Umbilical cord (tissue), 2 donors: ENCODE results near the gene WASHC4. TPM values are rescaled to one million over a fixed set of nuclear protein-coding genes. Genes with fewer than 3 reads are reported as not detected.
"Not testable (repeated sequence)": the region's sequence is repeated elsewhere in the genome, so short reads cannot be mapped to it uniquely, and the experiment has no call there.

Source experiments
- DNase-seq: peaks from one replicate; pipeline ENCODE4 v3.0.0-alpha.2; 2015; ENCODE audit warnings: low spot score
- total RNA-seq: library from RNA; depleted of rRNA; stranded (reverse); fragments of >200 nt; gene quantifications from one replicate; pipeline ENCODE4 v1.2.3, GENCODE V29; 2014; ENCODE audit warnings: low replicate concordance; ENCODE audit not compliant: insufficient read depth

The WASHC4 gene
- total RNA-seq, 1 donor from 2014 or later, result 174 TPM

DNA sequence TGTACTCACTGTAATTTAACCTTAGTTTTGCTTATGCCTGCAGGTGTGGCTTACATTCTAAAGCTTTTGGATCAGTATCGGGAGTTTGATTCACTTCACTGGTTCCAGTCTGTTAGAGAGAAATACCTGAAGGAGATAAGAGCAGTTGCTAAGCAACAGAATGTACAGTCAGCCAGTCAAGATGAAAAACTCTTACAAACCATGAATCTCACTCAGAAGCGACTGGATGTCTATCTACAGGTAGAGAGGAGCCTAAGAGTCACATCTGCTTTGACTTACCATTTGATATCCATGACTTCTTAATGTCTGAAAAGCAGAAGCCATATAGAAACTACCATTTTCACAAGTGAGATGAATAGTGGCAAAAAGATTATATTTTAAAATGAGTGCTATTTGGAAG is 56.5 kb downstream of the WASHC4 start:
- DNase-seq, result no peak

DNA sequence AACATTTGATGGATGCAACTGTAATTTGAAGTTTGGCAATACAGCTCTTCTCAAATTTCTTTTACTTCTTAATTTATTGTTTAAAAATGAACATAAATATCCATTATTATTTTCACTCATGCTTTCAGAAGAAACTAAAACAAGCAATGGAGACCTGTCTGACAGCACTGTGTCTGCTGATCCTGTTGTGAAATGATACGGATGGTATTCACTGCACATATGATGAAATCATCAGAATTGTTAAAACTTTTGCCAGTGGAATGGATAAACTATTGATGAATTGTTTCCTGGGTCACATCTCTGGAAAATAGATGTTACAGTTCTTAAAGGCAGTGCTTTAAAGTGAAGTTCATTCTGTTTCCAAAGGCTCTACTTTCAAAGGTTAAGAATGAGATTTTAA is 59.2 kb downstream of the WASHC4 start:
- DNase-seq, result no peak

DNA sequence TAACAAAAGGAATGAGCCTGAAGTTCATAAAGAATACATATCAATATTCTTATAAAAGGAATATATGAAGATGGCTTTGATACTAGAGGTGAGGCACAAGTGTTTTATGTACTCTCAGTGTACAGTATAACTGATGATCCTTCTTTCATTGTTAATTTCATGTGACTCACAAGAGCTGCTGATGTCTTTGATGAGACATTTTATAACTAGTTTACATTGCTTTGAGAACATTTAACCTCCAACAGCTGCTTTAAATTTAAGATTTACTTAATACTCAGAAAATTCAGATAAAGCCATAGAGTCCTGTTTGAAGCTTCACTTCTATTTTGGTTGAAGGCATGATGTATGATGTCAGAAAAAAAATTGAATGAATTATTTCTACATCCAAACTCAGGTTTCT is 59.8 kb downstream of the WASHC4 start:
- no peak for DNase-seq

DNA sequence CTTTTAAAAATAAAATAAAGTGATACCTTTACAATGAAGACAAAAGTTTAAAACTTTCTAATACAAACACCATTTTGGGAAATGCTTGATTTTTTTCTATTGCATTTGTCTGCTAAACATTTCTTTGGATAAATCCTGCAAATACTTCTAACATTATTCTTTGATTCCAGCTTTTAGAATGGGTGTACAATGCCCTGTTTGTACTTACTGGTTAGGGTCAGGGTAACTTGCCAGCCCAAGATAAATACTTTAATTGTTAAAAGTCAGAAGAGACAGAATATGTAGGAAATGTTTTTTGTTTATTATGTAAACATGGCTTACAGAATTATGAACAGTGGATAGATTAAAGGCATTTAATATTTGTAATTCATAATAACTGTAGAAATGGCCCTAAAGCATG is 60.5 kb downstream of the WASHC4 start:
- DNase-seq, result no peak

DNA sequence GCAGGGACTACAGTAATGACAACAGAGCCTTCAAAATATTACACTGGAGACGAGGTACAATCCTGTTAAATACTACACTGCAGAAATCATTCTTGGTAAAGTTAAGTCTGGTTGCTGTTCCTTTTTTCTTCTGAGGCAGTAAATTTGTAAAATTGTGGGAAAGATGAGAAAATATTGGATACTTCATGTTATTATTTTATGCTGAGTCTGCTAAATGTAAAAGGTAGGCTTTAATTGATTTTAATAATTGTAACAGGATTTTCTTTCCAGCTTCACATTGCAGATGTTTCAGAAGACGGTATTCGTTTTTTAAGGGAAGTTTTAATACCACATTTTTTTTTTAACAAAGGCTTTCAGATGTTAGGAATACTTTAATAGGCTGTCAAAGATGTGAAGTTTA is 62.6 kb downstream of the WASHC4 start:
- DNase-seq, result no peak

DNA sequence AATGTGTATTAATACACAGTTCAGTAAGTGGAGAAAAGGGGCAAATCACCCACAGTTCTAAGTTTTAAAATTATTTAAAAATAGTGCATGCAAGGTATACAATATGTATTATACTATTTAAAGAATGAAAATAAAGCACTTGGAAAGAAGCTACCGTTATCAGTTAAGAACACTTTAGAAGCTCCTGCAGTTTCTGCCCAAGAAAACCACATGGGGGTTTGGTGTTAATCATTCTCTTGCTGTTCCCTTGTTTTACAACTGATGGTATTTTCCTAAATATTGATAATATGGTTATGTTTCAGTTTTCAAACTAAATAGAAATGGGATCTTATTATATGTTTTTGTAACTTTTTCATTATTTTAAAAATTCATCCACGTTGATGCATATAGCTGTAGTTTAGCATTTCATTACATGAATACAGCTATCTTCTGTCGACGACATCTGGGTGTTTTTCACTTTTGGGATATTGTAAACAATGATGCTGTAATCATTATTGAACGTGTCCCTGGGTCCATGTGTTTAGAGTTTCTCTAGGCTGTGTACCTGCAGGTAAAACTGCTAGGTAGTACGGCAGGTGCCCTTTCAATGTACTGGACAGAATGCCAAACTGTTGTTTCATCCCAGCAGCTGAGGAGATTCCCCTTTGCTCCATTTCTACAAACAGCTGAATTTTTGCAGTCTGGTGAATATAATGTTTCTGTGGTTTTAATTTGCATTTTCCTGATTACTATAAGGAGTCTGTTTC is 64.3 kb downstream of the WASHC4 start:
- no peak for DNase-seq

DNA sequence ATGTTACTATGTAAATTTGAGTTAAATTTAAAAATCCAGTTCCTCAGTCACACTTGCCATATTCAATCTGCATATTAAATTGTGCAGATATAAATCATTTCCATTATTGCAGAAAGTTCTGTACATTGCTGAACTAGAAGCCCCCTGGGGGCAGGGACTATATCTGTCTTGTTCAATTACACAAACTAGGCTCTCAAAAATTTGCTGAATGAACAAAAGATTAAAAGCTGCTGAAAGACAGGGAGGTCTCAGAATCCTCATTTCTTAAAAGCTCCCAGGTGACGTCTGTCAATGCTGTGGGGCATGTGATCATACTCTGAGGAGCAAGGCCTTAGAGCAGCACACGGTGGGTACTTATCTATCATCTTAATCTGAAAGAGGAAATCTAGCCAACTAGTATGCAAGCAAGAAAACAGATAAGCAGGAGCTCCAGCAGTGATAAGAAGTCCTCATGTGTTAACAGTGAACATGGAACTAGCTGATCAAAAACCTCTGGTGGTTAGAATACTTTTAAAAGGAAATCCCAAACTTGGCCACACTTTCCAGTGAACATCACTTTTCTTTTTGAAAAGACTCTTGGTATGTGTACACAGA is 68.0 kb downstream of the WASHC4 start:
- no peak for DNase-seq

DNA sequence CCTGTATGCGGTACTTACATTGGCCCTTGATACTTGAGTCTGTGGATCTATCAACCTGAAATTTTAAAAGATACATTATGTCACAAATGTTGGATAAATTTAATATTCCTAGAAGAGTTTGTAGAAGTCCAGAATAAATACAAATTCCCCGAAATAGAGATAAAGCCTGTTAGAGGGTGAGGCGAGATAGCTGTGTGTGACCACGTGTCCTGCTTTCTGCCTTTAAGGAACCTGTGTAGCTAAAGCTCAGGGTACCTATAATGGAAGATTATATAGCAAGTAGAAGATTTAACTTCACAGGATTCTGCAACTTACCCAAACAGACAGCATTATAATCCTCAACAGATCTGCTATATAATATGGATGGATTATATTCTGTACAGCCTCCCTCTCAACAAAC is 69.7 kb downstream of the WASHC4 start:
- DNase-seq, result no peak

DNA sequence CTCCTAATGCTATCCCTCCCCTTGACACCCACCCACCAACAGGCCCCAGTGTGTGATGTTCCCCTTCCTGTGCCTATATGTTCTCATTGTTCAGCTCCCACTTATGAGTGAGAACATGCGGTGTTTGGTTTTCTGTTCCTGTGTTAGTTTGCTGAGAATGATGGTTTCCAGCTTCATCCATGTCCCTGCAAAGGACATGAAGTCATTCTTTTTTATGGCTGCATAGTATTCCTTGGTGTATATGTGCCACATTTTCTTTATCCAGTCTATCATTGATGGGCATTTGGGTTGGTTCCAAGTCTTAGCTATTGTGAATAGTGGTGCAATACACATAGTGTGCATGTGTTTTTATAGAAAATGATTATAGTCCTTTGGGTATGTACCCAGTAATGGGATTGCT is 71.6 kb downstream of the WASHC4 start:
- not testable (repeated sequence) for DNase-seq

DNA sequence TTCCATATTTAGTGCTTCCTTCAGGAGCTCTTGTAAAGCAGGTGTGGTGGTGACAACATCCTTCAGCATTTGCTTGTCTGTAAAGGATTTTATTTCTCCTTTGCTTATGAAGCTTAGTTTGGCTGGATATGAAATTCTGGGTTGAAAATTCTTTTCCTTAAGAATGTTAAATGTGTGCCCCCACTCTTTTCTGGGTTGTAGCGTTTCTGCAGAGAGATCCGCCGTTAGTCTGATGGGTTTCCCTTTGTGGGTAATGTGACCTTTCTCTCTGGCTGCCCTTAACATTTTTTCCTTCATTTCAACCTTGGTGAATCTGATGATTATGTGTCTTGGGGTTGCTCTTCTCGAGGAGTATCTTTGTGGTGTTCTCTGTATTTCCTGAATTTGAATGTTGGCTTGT is 75.9 kb downstream of the WASHC4 start:
- not testable (repeated sequence) for DNase-seq

DNA sequence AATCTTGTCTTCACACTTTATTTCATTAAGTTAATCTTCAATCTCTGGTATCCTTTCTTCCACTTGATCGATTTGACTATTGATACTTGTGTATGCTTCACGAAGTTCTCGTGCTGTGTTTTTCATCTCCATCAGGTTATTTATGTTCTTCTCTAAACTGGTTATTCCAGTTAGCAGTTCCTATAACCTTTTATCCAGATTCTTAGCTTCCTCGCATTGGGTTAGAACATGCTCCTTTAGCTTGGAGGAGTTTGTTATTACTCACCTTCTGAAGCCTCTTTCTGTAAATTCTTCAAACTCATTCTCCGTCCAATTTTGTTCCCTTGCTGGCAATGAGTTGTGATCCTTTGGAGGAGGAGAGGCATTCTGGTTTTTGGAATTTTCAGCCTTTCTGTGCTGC is 76.4 kb downstream of the WASHC4 start:
- DNase-seq, result not testable (repeated sequence)

DNA sequence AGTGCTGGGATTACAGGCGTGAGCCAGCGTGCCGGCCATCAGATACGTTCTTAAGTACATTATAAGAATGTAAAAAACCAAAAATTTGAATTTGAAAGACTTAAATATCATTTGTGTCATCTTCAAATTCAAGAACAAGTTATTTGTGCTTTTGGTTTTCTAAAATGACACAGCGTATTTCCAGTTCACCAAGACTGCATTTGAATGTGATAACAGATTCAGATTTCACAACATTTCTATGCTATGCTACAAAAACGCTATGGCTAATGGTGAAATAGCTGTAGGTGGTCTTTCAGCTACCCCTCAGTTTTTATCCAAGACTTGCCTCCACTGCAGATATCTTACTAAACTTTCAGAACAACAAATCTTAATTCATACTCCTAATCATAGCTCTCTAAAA is 81.8 kb downstream of the WASHC4 start:
- no peak for DNase-seq

DNA sequence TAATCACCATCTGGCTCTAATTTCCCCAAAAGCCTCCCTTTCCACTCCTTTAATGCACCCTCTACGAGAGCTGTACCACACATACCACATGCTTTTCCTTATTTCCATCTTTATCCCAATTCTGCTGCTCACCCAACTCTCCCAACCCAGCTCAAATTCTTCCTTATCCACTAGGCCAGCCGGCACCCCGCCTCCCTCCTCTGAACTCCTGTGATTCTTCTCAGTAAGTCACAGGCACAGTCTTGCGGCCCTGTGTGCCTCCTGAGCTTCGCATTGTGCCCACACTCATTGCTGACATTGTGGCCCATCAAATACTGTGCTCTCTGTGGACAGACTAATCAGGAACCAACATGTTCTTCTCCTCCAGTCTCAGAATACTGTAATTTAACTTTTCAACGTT is 83.0 kb downstream of the WASHC4 start:
- DNase-seq, result no peak

DNA sequence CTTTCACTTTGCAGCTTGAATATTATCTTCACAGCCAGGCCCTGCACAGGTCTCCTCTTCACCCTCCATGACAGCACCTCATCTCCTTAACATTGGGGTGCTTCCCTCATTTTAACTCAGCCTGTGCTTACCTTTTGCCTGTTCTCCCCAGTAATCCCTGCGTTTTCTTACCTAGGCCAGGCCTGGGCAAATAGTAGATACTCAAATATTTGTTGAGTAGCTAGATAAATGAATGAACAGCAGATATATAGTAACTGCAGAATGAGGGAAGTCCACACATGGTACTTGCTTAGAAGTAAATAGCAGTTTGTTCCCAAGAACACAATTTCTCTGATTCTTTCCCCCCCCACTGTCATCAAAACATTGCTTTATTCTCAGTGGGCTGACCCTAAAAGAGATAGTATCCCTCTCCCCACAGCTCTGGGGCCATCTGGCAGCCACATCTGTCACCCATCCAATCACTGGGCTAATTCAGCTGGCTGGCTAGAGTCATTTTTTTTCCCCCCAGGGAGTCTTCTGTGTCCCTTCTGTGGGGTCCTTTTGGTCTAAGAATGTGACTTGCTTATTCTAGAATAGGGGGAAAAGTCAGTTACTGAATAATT is 85.2 kb downstream of the WASHC4 start:
- no peak for DNase-seq

DNA sequence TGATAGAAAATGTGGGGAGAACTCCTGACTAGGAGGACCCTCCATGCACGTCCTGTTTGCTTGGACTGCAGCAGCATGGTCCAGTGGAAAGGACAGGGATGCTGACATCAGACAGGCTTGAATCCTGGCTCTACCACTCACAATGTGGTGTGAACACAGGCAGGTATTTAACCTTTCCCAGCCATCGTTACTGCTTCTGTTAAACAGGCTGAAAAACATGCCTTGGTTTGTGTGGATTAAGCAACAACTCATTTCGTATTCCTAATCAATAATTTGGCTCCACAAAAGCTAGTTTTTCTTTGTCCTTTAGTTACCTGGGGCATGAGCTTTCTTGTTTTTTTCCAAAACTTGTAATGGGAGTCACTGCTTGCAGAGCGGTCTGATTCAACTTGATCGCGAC is 87.4 kb downstream of the WASHC4 start:
- no peak for DNase-seq

DNA sequence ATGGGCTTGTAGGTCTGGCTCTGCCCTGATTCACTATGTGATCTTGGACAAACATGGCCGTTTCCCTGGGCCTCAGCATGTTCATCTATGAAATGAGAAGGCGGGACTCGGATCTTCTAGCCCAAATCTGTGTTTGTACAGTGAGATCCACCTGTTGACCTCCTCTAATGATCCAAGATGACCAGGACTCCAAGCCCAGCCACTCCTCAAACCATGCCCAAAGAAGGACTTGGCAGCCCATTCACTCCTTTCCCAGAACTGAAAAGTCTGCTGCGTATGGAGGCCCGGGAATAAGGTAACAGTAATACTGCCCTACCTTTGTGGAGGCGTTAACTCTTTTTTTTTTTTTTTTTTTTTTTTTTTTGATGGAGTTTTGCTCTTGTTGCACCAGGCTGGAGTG is 88.6 kb downstream of the WASHC4 start:
- DNase-seq, result no peak

DNA sequence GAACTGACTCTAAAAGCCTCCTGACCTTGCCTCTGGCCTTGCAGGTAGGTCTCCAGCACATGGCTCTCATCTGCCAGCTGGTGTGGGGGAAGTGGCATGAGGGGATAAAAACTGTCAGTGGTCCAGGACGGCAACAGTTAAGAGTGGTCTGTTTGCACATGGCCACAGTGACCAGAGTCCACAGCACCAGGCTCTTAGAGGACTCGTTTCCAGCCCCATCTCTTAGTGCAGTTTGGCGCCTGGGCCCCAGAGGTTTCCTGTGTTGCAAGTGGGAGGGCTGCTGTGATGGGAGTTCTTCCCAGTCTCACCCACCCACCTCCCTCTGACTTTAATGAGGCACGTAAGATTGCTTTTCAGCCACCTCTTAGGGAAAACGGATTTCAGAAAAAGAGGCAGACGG is 91.4 kb downstream of the WASHC4 start:
- DNase-seq, result no peak

DNA sequence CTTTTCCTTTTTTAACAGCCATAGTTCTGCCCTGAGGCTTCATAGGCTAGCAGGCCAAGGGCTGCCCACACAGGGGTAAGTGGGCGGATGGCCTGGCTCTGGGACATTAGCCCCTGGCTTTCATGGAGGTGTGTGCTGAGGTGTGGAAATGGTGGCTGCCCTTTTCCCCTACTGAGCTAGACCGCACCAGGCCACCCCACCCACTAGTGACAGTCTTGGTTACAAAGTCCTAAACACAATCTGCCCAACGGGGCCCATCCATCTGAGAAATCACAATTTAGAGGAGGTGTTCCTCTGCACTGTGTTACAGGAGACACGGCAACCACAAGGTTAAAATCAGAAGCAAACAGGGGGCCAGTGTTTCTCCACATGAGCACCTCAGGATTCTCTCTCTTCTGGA is 92.9 kb downstream of the WASHC4 start:
- no peak for DNase-seq

DNA sequence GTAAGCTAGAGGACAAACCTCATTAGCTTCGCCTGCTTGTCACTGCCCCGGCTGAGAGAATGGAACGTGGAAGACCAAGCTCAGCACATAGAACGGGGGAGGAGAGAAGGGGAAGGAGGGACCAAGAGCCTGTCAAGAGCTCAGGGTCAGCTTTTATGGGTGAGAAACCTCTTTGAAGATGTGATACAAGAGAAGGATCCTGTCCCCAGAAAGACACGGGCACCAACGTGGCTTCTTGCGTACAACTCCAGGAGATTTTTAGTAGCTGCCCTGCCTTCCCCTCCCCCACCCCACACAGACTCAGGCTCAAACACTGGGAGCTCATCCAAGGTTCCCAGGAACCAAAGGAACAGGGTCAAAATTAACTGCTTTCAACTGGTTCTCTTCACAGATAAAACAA is 93.8 kb downstream of the WASHC4 start:
- DNase-seq, result peak; percentile 69

DNA sequence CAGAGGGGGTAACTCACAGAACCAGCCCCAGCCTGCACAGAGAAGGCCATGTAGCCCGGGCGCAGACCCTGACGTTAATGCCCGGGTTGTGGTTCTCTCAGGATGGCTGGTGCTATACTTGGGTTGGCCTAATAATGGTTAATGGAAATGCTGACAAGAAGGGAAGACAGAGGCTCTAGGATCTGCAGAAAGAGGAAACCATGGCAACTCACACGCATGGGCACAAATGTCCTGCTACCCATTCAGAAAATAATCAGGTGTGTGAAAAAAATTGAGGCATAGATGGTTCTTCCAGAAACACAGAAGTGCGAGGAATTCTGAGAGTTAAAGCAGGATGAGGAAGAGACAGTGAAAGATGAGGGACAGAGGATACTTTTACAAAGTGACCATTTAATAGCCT is 94.7 kb downstream of the WASHC4 start:
- DNase-seq, result no peak

DNA sequence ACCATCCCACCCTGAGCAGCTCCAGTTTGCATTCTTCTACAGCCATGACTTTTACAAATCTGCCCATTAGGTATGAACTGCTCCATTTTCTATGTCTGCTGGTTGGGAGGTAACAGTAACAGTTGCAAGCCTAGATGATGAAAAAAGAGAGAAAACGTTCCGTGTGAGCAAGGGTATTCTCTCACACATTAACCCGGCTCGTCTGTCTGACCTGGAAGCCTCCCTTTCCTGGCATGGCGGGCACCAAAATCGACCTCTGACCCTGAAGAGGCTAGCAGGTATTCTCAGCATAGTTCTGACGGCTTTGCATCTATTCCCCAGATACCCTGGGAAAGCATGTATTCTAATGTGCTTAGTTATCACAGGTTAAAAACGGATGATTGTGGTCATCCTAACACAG is 96.6 kb downstream of the WASHC4 start:
- DNase-seq, result no peak

DNA sequence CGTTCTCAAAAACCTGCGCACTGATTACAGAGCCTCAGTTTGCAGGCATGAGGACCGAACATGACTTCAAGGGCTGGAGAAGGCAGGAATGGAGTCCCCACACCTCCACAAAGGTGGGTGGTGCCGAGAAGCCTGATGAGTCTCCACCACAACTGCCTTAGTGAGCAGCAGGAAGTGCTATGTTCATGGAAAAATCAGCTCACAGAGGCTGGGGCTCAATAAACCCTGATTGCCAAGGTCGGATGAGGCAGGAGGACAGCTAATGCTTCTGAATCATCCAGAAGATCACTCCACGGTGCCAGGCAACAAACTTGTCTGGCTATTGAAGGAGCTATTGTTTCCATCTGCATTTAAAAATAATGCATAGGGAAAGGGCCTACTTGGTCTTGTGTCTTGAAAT is 97.4 kb downstream of the WASHC4 start:
- DNase-seq, result peak; percentile 33

DNA sequence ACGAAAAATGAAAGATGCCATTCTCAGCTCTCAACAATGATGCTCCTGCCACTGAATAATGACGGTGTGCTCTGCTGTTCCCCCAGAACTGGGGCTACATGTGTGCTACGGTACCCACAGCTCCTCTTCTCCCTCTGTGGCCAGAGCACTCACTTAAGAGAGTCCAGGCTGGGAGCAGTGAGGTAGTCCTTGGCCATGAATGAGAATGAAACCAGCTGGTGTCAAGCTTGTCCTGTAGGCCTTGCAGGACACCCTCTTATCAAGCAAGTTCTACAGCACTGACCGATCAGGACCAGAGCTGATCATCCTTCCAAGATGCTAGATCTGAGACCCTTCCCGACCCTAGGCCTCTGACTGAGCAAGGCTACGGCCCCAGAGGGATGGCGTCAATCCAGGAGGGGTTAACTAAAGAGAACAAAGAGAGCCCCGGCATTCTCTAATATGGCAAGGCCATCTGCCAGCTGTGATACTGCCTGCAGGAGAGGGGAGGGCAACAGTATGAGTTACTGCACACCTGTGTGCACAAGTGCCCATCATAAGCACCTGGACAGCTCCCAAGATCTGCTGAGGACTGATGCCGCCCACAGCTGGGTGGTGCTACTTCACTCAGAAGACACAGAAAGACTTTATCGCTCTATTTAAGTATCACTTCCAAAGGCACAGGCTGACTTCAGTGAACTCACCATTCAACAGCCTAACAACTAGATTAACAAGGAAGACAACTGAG is 98.0 kb downstream of the WASHC4 start:
- no peak for DNase-seq
